Stimulated activated CD8-positive, alpha-beta memory T cell treated with anti-CD3 and anti-CD28 coated beads, Interleukin-7, amount 100 ng/mL, for 1 hour (primary cell): ENCODE data around the gene QRICH2.
"Not testable (repeated sequence)": the region's sequence is repeated elsewhere in the genome, so short reads cannot be mapped to it uniquely, and the experiment has no call there.

Source experiments
- DNase-seq, 2 donors: peaks; one replicate each; pipeline ENCODE4 v3.0.0-alpha.2; 2020; ENCODE audit warnings: low read depth in 2 of 2

The QRICH2 gene

GRCh38 chr17:76277300-76278267 lies 30.5 kb downstream of the QRICH2 start:
- DNase-seq = no peak

DNA sequence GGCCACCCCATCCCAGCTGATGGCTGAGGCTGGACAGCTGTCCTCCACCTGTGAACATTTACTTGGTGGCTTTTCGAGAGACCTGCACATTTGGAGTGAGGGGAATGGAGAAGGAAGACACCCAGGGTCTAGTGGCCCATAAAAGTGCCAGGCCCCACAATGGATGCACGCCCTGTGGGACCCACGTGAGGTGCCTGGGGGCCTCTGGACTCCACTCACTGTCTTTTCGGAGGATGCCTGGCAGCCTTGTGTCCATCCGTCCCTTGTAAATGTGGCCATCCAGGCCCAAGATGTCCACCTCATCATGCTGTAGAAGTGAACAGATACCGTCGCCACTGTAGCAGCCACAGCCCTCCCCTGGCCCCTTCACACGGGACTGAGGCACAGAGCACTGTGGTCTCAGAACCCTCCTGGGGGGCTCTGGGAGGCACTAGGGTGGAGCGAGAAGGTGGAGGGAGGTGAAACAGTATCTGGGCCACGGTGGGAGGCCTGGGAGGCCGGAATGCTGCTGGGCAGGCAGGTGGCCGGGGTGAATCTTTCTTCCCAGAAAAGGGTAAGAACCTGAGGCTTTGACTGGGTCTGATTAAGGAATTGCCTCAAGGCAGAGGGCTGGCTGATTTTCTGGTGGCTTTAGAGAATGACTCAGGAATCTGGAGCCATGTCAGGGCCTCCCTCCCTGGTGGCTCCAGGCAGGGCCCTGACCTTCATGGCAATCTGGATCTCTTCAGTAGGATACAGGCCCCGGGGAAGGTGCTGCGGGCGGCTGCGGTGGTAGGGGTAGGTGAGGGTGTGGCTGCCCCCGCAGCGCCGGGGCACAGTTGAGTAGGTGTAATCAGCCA lies 31.4 kb downstream of the QRICH2 start:
- DNase-seq = no peak

DNA sequence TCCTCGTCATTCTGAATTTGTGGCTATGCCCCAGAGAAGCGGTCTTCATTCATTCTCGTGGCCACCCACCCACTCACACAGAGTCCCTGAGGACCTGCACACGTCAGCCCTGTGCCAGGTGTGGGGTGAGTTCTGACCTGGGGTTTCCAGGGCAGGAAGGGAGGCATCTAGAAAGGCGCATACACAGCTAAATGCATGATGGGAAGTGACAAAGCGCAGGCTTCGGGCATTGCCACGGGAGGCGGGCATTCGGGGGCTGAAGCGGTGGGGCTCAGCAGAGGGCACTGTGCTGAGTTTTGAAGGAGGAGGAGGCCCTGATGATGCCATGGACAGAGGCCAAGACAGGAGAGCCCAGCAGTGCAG lies 32.0 kb downstream of the QRICH2 start:
- DNase-seq = no peak

GRCh38 chr17:76275382-76276068 lies 32.6 kb downstream of the QRICH2 start:
- no peak for DNase-seq

GRCh38 chr17:76274112-76274956 lies 33.7 kb downstream of the QRICH2 start:
- no peak for DNase-seq

DNA sequence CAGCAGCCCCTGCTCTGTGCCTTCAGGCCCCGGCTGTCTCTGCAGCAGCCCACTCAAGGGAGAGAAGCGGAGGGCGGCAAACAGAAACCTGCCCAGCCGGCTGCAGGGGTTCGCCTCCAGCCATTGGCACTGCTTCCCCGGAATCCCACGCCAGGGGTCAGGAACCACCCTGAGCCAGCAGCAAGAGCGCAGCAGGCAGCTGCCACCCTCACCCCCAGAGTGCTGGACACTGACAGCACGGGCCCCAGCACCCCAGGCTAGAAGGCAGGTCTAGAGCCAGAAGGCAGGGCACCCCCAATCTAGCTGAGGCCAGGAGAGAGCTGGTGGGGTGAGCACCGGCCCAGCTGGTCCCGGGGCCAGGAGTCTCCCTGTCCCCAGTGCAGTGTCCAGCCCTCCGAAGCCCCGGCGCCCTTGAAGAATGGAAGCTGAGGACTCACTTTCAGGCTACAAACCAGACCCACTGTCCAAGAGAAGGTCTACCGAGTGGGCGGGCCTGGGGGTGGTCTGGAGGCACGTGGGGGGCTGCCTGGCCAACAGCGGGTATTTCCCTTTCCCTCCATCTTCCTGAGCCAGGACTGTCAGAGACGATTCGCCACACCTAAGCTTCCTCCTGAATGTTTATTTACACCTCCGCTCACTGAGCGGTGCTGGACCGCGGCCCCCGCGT lies 34.5 kb downstream of the QRICH2 start:
- no peak for DNase-seq

- no peak for DNase-seq
Observed at GRCh38 chr17:76272541-76273444, 35.3 kb downstream of the QRICH2 start.

- peak in 1 of 2 donors; percentile 40 for DNase-seq
Observed at GRCh38 chr17:76271669-76272540, 36.2 kb downstream of the QRICH2 start.

GRCh38 chr17:76270770-76271668 lies 37.1 kb downstream of the QRICH2 start:
- DNase-seq = no peak

- DNase-seq = no peak
Observed at GRCh38 chr17:76270127-76270592, 37.9 kb downstream of the QRICH2 start.

DNA sequence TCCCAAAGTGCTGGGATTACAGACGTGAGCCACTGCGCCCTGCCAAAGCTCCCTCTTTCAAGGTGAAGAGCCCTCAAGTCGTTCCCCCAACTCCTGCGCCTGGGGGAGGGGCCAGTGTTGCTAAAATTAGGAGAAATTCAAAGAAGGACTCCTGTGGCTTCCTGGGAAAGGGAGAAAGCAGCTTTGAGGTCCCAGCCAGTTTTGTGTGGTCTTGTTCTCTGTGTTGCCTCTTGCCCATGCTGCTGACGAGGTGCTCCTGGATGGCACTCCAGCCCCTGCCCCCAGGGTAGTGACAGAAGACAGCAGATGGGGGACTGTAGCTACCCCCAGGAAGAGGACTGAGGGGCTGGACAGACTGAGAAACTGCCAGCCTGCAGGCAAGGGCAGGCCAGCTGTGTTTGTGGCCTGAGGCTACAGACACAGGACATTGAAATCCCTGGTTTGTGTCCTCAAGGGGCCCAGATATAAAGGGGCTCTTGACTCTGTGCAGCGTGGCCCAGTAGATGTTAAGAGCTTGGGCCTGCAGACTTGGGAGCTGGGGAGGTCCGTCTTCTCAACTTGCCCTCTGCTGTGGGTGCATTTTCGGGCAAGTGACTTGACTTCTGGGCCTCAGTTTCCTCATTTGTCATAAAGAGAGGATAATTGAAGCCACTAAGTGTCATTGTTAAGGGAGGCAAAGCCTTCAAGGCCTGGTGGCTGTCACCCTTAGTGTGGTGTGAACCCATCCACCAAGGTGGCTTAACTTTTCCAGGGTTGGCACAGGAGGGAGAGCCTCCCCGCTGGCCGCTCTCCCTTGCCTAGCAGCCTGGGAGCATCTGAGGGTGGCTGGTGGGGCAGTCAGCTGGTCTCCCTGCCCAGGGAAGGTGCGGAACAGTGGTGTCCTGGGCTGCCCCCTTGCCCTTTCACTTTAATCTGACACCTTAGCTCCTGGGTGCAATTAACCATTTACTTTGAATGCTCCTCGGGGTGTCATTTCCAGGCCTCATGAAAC lies 38.8 kb downstream of the QRICH2 start:
- DNase-seq = no peak

DNA sequence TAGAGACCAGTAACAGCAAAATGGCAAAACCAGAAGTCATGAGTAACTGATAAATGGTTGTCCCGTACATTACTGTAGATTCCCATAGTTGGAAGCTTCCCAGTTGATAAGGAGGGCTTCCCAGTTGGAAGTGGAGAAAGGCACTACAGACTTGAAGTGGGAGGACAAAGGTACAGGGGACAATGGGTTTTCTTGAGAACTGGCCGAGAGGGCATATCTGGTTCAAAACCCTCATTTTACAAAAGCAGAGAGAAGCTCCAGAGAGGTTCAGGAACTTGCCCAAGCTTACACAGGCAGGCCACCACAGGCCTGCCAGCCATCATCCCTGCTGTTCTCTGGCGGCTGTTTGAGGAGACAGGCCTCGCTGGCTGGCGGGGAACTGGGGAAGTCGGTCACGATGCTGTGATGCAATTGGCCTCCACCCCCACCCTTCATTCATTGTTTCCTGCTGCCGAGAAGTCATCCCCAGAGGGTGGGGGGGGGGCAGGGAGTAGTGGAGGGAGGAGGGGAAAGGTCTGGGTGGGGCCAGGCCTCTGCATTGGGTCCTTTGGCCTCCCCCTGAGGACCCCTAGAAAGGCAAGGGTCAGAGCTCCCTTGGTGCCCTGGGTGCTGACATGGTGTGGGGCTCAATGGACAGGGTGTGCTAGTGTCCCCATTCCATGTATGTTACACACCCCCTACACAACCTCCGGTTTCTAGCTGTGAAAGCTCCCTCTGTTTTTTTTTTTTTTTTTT lies 39.9 kb downstream of the QRICH2 start:
- no peak for DNase-seq

DNA sequence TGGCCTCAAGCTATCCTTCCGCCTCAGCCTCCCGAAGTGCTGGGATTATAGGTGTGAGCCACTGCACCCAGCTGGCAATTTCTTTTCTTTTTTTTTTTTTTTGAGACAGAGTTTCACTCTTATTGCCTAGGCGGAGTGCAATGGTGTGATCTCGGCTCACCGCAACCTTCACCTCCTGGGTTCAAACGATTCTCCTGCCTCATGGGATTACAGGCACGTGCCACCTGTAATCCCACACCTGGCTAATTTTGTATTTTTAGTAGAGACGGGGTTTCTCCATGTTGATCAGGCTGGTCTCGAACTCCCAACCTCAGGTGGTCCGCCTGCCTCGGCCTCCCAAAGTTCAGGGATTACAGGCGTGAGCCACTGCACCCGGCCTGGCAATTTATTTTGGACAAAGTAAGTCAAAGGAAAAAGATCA lies 40.5 kb downstream of the QRICH2 start:
- DNase-seq = not testable (repeated sequence)

DNA sequence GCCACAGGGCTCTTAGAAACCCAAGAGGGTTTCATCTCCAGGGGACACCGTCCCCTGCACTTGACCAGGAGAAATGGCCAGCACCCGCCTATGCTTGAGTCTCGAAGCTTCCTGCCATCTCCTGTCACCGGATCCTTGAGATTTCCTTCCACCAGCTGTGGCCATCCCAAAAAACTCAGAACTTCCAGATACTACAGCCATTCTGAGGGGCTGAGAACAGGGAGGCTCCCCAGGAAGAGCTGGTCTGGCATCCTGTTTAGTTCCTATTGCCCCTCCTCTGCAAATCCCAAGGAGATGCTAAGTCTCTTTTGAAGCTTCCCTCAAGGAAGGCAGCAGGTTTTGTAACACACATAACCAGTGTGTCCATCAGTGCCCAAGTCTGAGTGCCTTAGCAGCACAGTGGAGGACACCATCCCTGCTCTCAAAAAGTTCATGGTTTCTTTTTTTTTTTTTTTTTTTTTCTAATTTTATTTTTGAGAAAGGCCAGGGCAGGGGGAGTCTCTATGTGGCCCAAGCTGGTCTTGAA lies 41.0 kb downstream of the QRICH2 start:
- no peak for DNase-seq
